Kidney glomerular epithelial cell (primary cell): Measurements from ENCODE around the gene MRPL10.

Experiments
- DNase-seq: peaks from one replicate; lab custom pipeline; 2025; lab: John Stamatoyannopoulos, UW

Gene MRPL10

DNA sequence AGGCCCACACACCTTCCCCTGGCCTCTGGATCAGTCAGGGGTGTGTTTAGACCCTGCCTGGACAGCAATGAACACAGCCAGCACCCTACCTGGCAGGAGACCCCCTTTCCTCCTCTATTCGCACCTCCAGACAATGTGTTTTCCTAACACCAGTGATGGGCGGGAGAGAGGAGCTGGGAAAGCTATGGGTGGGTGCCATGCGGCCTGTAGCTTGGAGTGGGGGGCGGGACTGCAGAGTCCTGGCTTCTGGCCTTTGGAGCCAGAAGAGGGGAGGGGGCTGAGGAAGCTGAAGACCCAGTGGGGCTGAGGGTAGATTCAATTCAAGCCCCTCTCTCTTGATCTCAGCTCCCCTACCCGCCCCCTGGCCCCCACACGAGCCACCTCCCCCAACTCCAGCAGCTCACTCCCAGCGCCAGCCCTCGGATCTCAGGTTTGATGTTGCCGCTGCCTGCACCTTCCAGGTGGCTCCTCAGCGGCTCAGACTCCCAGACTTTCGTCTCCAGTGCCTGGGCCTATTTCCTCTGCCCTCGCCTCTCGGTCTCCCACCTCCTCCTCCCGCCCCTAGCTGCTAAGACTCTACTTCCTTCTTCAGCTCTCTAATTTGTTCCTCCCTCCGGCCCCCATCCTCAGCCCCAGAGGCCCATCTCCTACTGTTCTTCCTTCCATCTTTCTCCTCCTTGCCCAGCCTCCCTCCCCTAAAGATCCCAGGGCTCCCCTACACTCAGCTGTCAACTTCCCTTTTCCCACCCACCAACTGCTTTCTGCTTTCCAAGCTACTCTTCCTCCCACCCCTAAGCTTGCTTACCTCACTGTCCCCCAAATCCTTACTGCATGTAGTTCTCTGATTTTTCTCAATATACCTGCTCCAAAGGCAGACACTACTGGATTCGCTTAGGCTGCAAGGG lies 26.5 kb upstream of the MRPL10 start:
- DNase-seq = no peak

DNA sequence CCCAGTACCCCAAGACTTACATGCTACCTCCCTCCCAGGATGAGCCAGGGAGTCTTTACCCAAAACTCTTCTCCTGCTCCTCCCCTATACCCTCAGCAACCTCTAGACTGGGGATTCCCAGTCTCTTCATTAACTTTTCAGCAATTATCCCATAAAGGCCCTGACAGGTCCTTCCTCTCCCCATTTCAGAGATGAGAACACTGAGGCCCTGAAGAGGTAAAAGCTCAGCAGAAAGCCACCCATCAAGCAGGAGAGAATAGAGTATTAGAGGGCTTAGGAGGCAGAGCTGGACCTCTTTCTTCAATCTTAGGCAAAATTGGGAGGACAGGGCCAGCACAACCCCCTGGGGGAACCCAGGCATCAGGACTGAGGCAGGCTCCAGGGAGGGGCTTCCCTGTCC lies 25.5 kb upstream of the MRPL10 start:
- no peak for DNase-seq

DNA sequence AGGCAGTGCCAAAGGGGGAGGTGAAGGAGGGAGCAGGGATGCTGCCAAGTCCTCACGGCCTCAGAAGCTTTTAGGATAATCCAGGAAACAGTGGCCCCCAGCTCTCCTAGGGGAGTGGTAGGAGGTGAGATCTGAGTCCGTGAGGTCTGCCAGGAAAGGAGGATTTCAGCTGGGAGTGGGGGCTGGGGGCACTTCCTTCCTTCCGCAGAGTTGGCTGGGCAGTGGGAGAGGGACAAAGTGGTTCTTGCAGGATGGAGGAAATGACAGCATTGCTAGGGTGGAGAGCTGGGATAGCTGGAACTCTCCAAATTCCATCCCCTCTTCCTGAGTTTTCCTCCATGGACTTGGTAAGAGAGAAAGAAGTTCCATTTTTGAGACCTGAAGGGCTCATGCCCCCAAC lies 24.4 kb upstream of the MRPL10 start:
- no peak for DNase-seq

DNA sequence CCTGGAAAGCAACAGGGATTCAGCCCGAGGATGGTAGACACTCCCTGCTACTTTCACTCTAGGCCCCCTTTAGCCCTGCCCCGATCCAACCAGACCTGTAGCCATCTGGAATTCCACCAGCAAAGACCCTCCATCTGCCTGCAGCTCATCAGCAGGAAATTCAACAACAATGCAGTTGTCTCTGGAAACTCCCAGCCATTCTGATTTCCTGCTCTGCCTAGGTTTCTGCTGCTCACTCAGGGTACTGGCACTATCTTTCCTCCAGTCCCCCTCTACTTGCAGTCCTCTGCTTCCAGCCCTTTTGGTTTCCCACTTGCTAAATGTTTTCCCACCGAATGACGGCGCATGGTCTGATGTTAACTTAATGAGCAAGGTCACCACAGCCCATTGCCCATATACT lies 22.3 kb upstream of the MRPL10 start:
- no peak for DNase-seq

DNA sequence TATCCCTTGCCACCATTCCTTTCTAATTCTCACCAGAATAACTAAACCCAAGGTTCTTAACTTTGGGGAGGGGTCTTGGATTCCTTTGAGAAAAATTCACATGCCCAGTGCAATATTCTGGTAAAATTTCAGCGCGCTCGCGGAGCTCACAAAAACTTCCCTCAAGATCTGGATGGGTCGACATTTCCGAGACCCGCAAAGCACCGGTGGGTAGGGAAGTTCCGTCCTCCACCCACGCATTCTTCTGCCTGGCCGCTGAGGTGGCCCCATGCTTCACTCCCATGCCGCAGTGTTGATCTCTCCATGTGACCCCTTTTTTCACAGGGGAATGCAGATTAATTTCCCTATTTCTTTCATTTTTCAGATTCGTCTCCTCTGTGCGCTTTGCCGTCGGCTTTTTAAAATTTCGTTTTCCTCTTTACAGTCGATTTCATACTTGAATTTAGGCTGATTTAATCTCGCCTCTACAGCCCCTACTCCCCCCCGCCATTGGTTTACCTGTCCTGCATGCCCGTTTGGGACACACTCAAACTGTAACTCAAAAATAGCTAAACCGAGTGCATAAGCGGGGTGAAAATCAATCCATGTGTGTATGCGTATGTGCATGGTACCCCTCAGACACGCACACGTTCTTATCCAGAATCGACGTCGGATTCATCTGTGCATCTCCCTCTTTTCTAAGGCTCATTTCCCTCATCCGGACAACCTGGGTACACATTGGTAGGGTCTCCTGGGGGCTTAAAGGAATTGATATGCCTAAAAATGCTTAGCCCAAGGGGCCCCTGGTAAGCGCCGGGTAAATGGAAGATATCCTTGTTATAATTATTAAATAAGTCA lies 21.0 kb upstream of the MRPL10 start:
- no peak for DNase-seq

DNA sequence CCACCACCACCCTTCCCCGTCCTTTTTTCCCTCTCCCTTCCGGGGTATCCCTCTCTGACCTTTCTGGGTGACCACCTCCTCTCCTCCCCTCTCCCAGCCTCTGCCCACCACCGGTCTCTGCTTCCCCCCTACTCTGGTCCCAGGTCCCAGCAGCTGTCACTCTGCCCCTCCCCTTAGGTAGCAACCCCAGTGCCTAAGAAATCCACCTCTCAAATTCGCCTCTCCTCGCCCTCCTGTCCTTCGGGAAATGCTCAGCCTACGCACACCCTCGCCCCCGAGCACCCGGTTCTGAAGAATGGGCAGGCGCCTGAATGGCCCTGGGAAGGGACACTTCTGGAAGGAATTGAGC lies 20.4 kb upstream of the MRPL10 start:
- DNase-seq = no peak

DNA sequence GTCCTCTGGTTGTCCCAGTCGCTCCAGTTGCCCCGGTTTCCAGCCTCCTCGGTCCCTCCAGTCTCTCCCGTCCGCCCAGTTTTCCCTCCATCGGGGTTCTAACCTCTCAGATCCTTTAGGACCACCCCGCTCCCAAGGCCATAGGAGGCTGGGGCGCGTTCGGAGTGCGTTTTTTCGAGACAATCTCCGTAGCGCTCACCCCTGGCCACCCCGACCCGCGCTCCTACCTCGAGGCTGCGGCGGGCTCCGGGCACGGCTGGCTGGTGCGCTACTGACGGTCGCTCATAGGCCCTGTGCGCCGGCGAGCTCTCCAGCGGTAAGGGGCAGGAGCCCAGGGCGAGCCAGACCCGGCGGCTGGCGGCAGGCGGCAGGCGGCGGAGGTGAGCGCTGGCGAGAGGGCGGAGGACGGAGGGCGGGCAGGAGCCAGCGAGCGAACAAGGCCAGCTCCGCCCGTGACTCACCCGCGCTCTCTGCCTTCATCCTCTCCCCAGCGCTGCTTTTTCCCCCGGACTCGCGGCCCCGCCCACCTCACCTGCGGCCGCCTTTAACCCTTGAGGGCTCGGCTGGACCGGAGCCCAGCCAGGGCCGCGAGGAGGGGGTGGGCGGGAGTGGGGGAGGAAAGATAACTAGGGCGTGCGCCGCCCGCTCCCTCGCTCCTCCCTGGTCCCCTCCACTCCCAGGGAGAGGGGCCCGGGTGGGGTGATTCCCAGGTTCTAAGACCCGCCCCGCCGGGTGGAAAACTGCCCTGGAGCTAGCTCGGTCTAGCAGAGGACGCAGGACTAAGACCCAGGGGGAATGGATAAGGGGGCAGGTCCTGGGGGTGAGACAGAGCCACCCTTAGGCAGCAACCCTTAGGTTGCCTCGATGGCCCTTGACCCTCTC lies 19.6 kb upstream of the MRPL10 start, which contains the start of gene SP6:
Gene SP6 (minus strand): TSS at position 472 of the 882 bp plus-strand sequence. CDS start 2,734 bp downstream, outside the sequence.
- DNase-seq = peak; percentile 83

DNA sequence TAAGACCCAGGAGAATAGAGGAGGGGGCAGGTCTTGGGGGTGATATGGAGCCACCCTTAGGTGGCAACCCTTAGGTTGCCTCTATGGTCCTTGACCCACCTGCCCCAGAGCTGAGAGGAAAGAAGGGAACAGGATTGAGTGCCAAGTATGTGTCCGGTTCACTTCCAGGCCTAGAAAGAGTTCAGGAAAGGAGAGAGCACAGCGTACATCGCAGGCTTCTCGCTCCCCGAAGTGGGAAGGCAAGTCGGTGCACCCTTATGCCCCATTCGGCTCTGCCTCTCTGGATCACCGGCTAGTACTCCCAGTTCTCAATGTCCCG lies 19.0 kb upstream of the MRPL10 start:
- DNase-seq = no peak

DNA sequence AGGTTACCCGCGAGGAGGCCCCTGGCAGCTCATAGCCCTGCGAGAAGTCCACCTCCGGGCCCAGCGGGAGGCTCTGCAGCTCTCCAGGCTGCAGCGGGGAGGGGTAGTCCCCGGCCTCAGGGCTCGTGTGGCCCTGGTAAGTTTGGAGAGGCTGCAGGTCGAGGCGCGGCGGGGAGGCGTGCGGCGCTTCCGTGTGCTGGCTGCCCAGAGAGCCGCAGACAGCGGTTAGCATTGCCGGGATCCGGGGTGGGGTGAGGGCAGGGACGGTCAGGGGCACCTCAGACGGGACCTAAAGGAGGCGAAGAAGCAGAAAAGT lies 16.8 kb upstream of the MRPL10 start:
- no peak for DNase-seq

DNA sequence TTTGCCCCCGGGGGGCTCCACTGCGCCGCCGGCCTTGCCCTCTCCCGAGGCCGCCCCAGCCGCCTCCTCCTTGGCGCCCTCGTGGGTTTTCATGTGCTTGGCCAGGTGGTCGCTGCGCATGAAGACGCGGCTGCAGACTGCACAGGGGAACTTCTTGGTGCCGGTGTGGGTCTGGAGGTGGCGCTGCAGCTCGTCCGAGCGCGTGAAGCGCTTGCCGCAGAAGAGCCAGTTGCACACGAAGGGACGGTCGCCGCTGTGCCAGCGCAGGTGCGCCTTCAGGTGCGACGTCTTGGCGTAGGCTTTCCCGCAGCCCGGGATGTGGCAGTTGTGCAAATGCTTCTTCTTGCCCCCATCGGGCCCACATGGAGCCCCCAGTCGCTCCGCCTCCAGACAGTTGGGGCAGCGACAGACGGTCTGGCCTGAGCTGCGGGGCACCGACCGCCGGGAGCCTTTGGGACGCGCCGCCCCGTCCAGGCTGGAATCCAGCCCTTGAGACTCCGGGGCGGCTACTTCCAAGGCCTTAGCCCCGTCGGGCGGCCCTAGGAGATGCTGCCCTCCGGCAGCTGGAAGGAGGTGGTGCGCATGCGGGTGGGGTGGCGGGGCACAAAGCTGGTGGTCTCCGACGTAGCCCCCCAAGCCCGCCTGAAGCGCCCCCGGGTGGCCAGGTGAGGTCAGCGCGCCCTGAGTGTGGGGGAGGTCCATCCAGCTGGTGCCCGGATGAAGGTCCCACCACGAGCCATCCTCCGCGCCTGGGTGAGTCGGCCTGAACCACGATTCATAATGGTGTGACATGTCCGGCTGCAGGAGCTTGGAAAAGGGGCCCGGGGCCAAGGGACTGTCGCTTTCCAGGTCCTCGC lies 16.2 kb upstream of the MRPL10 start:
- no peak for DNase-seq

DNA sequence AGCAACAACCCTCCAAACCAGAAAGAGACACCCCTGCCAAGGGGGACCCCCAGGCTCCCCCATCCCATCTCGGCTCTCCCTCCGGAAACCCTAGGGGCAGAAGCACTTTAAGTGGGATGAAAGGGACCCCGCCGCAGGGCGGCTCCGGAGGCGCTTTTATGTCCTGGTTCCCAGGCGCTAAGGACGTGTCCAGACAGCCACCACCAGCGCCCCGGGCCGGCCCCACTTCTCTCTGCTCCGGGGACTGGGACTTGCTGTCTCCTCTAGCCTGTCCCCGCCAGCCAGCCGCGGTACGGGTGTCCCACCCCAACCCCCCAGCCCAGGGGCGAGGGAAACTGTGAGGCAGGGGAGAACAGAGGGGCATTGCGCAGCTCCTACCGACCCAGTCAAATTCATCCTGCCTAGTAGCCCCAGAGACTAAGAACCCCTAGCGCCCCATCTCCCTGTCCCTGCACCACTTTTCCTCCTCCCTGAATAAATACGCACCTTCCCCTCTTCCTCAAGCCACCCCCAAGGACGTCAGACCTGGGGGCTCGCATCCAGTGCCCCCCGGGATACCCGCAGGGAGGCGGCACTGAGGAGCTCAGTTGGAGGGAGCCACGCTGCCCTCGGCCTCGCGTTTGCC lies 15.5 kb upstream of the MRPL10 start:
- DNase-seq = no peak

DNA sequence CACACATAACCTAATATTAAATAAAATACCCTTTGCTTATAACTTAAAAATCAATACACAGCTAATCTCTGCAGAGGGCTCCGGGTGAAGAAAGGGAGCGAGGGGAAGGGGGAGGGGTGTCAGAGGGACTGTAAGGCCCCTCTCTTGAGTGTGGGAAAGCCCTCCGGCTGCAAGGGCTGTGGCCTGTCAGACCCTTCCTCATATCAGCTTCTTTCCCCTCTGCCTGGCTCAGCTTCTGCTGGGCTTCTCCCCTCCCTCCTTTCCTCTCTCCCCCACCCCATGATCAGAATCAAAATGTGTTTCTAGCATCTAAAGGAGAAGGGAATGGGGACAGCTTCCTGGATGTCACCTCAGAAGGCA lies 14.4 kb upstream of the MRPL10 start:
- DNase-seq = no peak

DNA sequence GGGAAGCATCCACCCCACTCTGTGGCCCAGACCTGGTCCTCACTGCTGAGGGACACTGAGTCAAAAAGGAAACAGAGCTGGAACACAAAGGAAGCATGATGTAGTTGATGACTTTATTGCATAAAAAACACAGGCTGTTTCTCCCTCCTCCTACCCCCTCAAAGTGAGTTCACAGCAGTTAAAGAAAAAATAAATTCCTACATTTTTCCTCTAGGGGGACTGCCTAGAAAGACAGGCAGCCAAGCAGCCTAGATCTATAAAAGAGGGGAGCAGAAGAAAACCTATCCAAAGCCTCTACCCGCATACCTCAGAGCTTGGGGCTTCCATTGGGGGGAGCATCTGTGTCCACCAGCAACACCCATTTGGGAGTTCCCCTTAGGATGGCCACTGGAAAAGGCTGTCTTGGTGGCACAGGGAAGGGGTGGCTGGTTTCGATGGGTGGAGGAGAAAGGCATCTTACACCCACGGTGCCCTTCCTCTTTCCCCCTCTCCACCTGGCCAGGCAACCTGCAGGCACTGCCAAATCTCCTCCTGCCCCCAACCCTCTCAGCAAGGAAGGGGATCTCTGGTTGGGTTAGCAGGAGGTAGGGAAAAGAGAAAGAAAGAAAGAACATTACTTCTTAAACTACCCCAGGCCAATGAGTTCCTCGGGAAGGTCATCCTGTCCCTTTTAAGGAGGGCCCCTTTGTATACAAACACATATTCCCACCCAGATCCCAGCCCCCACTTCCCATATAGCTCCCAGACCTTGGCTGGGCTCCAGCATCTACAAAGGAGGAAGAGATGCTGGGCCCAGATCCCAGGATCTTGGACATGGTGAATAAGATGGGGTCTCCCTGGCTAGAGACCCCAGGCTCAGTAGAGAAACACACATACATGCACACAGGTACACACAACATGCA lies 13.7 kb upstream of the MRPL10 start:
- DNase-seq = no peak

DNA sequence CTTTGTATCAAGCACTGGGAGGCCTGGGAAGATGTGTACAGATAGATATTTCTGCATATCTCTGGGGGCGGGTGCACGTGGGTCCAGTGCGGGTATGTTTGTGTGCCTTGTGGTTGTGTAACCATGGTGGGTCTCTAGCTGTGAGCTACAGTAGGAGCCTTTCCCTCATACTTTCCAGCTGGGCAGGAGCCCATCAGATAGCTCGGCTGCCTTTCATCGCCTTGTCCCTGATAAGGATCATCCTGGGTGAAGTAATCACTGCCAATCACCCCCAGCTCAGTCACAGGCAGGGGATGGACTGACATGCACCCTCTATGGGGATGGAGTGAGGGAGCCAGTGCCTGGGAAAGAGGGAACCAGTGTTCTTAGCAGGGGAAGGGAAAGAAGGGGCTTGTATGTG lies 12.9 kb upstream of the MRPL10 start:
- DNase-seq = no peak

DNA sequence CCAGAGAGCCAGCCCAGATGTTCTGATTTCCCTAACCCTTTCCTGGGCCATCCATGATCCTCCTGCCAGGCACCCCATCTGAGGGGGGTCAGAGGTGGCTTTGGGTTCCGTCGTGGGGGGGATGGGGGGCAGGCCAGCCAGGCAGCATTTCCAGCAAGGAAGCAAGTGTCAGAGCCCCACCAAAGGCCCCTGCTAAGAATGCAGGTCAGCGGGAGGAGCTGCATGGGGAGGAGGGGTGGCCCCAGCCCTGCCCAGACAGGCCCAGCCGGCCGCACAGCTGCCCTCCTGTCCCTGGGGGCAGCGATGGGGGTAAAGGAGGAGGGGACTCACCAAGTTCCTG lies 12.0 kb upstream of the MRPL10 start:
- DNase-seq = no peak

DNA sequence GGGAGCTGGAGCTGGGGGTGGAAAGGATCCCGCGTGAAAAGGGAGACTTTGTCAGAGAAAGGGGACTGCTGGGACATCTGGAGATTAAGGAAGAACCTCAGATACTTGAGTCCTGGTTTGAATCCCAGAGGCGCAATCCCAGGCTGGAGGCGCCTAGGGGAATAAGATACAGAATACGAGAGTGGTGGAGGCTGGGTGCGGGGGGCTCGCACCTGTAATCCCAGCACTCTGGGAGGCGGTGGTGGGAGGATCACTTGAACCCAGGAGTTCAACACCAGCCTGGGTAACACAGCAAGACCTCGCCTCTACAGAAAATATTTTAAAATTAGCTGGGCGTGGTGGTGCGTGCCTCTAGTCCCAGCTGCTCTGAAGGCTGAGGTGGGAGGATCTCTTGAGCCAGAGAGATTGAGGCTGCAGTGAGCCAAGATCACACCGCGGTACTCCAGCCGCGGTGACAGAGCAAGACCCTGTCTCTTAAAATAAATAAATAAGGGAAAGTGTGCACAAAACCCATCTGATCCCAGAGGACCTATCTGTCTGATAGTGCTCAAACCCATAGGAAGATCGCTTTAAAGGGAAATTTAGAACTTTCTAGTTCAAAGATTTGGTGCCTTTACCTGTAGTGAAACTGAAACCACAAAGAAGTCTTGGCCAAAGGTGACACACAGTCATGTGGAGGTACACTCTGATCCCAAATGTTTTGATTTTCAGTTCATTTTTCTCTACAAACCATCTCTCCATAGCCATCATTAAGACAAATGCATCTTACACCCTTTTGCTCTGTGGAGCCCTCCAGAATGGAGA lies 10.3 kb upstream of the MRPL10 start:
- DNase-seq = no peak

DNA sequence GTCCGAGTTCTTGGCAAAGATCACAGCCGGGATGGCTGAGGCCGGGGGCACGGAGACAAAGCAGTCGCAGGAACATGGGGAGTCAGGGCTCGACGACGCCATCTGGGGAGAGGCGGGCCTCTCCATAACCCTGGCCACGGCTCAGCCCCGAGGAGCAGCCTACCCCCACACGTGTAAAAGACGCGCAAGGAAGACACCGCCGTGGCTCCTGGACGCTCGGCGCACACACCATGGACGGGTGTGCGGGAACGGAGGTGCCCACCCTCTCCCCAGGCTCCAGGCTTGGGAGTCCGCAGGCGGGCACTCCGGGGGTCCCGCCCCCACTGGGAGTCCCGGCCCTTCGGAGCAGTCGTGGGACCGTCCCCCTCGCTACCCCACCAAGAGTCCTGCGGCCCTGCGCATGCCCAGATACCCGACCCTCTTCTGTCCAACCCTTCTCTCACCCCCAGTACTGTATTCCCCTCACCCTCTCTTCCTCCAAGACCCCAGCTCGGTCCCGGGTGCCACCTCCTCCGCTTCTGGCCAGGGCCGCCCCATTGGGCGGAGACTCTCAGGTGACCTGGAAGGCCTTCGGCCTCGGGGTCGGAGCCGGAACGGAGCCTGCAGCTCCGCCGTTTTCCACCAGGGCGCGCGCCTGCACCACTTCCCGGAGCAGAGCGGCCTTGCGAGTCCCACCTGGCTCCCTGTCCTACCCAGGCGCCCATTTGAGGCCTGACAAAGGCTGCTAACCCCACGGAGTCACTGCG lies 9.6 kb upstream of the MRPL10 start, which contains the start of gene SCRN2:
Gene SCRN2 (minus strand): TSS at position 532 of the 746 bp plus-strand sequence. CDS start 430 bp downstream, at position 102.
- peak; percentile 54 for DNase-seq

DNA sequence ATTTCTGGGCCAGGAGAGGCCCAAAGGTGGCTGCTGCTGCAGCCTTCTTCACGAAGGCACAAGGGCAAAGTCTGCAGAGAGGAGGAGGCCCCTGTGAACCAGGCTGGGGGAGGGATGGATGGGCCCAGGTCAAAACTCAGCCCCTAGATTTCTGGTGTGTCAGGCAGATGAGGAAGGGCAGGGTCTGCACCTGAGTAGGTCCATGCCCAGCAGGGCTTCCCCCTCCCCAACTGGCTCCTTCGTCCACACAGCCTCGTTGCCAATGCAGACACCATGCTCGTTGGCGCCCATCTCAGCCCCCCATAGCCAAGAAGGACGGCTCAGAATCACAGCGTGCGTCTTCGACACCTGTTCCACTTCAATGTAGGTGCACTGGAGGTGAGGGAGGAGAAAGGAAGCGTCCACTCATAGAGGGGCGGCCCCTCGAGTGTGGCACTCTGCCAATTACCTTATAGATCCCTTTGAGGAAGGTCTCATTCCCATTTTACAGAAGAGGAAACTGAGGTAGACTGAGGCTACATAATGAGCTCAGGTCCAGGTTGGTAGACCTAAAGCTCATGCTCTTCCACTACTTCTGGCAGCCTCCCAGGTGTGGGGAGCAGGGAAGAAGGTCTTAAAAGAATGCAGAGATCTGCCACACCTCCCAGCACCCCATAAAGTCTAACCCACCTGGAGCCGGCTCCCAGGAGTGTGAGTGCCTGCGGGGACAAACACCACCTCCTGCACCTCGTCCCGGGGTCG lies 8.8 kb upstream of the MRPL10 start:
- no peak for DNase-seq
